ENCODE results near the gene PAXIP1. TPM values are rescaled to one million over a fixed set of nuclear protein-coding genes. Genes with fewer than 3 reads are reported as not detected.

PAXIP1 gene
- total RNA-seq, 1 donor from 2014 or later = 5.8 TPM

DNA sequence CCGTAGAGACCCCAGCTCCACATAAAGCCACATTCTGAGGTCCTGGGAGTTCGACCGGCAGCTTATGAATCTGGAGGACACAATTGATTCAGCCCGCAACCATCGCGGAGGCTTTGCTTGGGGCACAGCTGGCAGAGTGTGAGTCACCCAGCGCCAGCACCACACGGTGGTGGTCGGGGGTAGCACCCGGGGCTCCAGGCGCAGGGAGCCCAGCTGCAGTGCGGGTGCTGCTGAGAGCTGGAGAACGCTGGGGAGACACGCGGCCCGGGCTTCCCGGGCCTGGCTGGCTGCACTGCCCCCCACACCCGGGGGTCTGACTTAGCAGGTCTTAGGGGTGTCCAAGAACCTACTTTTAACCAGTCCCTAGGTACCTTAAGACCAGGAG lies 87.9 kb downstream of the PAXIP1 start:
- DNase-seq (ENCODE audit: low spot score) = no peak
- no peak for ATAC-seq

DNA sequence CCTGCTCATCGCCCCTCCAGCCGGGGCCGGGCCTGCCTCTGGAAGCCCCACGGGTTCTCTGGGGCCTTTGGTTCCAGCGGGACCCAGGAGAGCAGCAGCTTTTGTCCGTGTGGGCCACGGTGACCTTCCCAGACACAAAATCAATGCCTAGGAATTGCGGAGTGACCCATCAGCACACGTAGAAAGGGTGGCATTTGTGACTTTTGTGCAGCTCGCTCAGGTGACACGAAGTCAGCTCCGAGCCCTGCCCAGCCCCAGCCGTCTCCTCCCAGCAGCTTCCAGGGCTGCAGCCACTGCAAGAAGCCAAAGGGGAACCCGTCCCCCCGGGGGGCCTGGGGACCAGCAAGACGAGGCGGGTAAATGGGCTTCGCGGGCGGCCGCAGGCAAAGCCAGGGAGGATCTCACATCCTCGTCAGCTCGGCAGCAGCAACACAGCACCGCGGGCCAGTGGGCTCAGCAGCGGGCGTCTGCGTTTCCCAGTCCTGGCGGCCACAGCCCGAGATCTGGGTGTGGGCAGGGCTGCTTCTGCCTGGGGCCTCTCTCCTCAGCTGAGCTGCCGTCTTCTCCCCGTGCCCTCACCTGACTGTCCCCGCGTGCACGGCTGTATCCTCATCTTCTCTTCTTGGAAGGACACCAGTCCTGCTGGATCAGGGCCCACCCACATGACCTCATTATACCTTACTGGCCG lies 88.5 kb downstream of the PAXIP1 start:
- no peak for DNase-seq (ENCODE audit: low spot score)
- ATAC-seq = no peak

DNA sequence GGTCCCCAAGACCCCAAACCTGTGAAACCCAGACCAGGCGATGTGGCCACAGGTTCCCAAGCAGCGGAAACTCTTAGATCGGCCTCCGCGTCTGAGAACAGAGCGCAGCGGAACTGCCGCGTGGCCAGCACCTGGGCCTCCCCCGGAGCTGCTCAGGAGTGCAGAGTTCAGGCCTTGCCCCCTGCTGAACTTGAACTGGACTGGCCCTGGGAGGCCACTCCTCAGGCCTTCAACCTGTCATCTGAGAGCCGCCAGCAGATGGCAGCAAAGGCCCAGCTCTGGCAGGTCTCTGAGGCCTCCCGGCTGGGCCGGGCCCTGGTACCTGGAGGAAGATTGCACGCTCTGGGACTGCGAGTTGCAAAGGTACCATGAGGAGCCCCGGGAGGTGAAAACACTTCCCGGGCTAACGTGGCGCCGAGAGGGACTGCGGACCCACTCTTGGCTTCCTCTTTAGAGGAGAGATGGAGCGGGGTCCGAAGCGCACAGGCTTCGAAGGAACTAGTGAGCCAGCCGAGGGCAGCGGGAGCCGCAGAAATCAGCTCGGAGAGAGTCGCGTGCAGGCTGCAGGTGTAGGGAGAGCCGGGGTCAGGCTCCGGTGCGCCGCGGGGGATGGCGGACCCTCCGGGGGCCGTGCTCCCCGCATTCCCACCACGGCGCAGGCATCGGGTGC lies 89.2 kb downstream of the PAXIP1 start:
- DNase-seq (ENCODE audit: low spot score) = peak; percentile 92
- ATAC-seq = peak; percentile 99

GRCh38 chr7:154912871-154913637 lies 89.9 kb downstream of the PAXIP1 start:
- ATAC-seq (no peak), DNase-seq (ENCODE audit: low spot score) (no peak)

DNA sequence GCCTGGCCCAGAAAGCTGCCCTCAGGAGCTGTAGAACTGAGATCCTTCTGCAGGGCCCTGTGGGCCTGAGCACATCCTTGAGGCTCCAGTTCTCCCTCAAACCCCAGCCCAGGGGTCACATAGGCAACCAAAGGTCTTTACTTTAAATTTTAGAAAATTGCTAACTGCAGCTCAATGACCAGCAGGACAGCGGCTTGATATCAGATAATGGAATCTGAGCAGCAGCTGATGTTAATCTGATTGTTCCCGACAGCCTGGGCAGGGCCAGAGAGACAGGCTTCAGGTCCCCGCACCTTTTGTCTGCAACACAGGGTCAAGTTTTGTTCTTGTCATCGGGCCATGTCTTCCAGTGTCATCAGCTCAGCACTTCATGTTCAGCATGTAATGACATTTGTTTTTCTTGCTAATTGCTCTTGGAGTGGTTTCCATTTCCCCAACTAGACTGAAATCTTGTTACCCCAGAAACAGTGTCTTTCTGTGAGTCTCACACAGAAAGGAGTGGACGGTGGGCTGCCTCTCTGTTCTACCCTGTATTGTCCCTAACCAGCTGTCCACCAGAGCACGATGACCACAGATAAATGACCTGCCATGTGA lies 91.0 kb downstream of the PAXIP1 start:
- ATAC-seq = no peak
- no peak for DNase-seq (ENCODE audit: low spot score)

DNA sequence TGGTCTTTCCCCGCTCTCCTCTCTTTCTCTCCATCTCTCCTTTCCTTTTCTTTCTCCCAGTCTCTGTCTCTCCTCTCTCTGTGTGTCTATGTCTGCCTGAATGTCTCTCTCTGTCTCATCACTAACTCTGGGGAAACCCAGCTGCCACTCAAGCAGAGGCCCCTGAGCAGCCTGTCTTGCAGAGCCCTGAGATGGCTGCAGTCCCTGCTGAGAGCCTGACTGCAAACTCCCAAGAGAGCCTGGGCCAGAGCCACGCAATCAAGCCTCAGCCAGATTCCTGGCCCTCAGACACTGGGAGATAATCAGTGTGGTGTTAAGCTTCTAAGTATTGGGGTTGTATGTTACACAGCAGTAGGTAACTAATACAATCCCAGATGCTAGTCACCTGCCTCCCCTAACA lies 91.5 kb downstream of the PAXIP1 start:
- DNase-seq (ENCODE audit: low spot score) (no peak), ATAC-seq (no peak)

- ATAC-seq (no peak), DNase-seq (ENCODE audit: low spot score) (no peak)
These were observed 91.9 kb downstream of the PAXIP1 start for GRCh38 chr7:154910977-154911376.

- no peak for DNase-seq (ENCODE audit: low spot score)
These were observed 92.8 kb downstream of the PAXIP1 start for GRCh38 chr7:154910125-154910524.

GRCh38 chr7:154909241-154910105 lies 93.5 kb downstream of the PAXIP1 start:
- ATAC-seq = no peak
- DNase-seq (ENCODE audit: low spot score) = no peak

More at GRCh38 chr7:154910125-154910524, 92.8 kb downstream of the PAXIP1 start:
- ATAC-seq = no peak

GRCh38 chr7:154907651-154908620 lies 95.0 kb downstream of the PAXIP1 start:
- DNase-seq (ENCODE audit: low spot score) (no peak), ATAC-seq (no peak)

DNA sequence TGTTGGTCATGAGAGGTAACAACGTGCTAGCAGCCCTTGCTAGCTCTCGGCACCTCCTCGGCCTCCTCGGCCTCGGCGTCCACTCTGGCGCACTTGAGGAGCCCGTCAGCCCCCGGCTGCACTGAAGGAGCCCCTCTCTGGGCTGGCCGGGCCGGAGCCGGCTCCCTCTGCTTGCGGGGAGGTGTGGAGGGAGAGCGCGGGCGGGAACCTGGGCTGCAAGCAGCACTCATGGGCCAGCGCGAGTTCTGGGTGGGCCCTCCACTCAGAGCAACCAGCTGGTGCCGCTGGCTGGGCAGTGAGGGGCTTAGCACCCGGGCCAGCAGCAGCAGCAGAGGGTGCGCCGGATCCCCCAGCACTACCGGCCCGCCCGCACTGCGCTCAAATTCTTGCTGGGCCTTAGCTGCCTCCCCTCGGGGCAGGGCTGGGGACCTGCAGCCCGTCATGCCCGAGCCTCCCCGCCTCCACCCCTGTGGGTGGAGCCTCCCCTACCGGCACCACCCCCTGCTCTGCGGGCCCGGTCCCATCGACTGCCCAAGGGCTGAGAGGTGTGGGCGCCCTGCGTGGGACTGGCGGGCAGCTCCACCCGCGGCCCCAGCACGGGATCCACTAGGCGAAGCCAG lies 96.1 kb downstream of the PAXIP1 start:
- no peak for DNase-seq (ENCODE audit: low spot score)

GRCh38 chr7:154906201-154906600 lies 96.7 kb downstream of the PAXIP1 start:
- DNase-seq (ENCODE audit: low spot score) (no peak), ATAC-seq (no peak)

More for the DNA sequence above, 96.1 kb downstream of the PAXIP1 start:
- no peak for ATAC-seq

- ATAC-seq = no peak
- no peak for DNase-seq (ENCODE audit: low spot score)
These were observed 97.3 kb downstream of the PAXIP1 start for GRCh38 chr7:154905615-154906014.

DNA sequence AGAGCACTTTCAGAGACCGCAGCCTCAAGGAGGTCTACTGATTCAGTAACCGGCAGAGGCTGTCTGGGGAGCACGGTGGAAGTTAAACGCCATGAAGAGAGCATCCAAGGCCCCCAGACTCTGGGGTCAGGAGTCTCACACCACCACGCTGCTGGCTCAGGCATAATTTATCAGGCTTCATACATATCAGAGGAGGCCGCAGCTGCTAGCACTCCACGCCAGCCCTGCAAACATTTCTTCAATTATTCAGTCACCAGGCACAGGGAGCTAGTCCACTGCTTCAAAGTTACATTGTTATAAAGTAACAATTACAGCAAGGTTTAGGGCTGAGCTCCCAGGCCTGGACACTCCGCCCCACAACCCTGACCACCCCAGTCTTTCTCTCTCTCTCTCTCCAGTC lies 97.8 kb downstream of the PAXIP1 start:
- DNase-seq (ENCODE audit: low spot score) = no peak
- ATAC-seq = no peak

DNA sequence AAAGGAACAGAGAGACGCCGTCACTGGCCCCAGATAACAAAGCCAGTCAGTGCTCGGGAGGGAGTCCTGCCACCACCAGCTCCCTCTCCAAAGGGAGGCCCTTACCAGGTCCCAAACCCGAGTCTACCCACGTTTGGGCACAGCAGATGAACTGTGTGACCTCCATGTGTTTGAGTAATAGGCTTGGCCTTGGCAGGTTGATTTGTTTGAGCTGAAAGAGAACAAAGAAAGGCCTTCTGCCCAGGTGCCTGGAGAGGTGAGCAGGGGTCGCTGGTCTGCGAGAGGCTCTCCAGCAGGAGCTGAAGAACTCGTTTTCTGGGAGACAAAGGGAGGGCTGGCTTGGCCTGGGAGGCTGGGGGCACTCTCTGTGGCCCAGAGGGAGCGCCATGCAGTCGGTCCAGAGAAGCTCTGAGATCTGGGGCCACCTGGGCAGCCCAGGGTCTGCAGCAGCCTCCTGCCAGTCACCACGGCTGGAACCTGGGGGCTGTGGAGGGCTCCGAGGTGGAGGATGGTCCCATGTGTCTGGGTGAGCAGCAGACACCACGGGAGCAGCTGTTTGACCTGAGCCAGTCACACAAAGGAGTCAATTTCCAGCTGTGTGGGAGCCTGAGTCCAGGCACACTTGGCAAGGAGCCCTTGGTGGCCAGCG lies 99.7 kb downstream of the PAXIP1 start:
- ATAC-seq (peak; percentile 92), DNase-seq (ENCODE audit: low spot score) (peak; percentile 51)

DNA sequence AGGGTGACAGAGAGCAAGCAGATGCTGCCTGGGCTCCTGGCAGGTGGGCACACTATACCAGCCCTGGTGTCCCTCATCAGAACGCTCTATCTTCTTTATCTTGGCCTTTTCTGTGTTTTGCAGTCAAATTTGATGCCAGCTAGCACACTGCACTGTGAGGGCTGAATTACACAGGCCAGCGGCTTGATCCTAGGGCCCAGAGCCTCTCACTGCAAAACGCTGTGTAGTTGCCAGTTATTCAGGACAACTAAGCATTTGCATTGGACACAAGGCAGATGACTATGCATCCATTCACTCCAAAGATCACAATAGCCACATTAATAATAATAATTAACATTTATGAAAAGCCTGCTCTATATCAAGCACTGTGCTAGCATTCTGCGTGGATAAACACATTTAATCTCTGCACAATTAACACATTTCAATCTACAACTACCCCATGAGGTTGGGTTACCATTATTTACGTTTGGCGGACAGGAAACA lies 100.3 kb downstream of the PAXIP1 start:
- DNase-seq (ENCODE audit: low spot score) (no peak), ATAC-seq (no peak)

DNA sequence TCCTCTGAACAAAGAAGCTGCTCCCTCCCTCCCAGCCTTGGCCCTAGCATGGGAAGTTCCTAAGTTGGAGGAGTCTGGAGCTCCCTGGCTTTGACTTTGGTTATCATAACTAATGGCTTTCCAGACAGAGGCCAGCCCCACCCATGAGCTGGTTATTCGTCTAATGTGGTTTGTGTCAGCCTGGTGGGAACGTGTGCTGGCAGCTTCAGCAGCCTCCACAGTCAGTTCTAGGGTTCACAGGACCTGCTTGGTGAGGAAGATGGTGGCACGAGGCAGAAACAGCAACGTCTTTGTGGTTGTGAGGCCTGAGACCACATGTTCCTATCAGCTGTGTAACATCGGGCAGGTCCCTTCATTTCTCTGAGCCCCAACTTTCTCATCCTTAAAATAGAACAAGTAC lies 103.1 kb downstream of the PAXIP1 start:
- ATAC-seq = no peak
- DNase-seq (ENCODE audit: low spot score) = no peak
